GM21526 (cell line): ENCODE measurements around the gene CCDC150.

Experiments used
- ATAC-seq: cut with Tn5 transposase; IDR thresholded peaks from one replicate; pipeline ENCODE4 v1.9.1; 2021; ENCODE audit warnings: moderate library complexity; ENCODE audit not compliant: unreplicated experiment, low FRiP score

Gene CCDC150

GRCh38 chr2:196758474-196759377 is 119.2 kb downstream of the CCDC150 start:
- ATAC-seq = no peak

DNA sequence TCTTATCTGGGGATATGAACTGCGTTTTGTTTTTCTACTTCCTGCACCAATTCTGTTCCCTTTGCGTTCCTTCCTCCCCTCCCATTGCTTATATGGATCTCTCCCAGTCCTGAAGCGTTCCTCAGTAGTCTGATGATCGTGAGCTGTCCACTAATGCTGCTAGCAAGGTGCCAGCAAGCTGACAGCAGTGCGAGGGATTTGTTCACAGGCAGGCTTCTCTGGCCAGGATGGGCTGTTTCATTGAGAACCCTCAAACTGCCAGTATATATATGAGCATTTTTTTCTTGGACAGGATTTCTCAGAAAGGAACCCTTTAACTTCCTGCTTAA is 119.8 kb downstream of the CCDC150 start:
- no peak for ATAC-seq

DNA sequence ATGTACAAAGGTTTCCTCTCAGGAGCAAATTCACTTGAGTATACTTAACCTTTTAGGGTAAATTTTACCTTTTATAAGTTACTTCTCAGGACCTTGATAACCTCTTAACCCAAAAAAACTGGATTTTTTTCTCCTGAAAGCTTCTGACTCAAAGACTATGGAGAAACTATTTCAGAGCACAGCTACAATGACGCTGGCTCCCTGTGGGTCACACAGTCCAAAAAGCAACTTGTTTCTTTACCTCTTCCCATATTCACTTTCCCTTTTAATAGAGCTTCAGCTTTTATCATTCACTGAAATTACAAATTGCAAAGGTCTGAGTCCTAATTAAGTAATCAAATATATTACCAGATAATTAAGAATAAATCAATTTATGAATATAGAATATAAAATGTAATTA is 127.6 kb downstream of the CCDC150 start:
- ATAC-seq = no peak
